ENCODE measurements around the gene B3GALT6.
"Not testable (repeated sequence)": the region's sequence is repeated elsewhere in the genome, so short reads cannot be mapped to it uniquely, and the experiment has no call there.

B3GALT6 gene

DNA sequence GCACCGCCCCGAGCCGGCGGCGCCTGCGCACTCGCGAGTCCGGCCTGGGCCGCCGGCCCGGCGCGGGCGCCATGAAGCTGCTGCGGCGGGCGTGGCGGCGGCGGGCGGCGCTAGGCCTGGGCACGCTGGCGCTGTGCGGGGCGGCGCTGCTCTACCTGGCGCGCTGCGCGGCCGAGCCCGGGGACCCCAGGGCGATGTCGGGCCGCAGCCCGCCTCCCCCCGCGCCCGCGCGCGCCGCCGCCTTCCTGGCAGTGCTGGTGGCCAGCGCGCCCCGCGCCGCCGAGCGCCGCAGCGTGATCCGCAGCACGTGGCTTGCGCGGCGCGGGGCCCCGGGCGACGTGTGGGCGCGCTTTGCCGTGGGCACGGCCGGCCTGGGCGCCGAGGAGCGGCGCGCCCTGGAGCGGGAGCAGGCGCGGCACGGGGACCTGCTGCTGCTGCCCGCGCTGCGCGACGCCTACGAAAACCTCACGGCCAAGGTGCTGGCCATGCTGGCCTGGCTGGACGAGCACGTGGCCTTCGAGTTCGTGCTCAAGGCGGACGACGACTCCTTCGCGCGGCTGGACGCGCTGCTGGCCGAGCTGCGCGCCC is at the start of gene B3GALT6:
Gene B3GALT6 (plus strand): TSS at position 30 of the 588 bp plus-strand sequence. CDS start 42 bp downstream, at position 72.
- DNase-seq: no peak

DNA sequence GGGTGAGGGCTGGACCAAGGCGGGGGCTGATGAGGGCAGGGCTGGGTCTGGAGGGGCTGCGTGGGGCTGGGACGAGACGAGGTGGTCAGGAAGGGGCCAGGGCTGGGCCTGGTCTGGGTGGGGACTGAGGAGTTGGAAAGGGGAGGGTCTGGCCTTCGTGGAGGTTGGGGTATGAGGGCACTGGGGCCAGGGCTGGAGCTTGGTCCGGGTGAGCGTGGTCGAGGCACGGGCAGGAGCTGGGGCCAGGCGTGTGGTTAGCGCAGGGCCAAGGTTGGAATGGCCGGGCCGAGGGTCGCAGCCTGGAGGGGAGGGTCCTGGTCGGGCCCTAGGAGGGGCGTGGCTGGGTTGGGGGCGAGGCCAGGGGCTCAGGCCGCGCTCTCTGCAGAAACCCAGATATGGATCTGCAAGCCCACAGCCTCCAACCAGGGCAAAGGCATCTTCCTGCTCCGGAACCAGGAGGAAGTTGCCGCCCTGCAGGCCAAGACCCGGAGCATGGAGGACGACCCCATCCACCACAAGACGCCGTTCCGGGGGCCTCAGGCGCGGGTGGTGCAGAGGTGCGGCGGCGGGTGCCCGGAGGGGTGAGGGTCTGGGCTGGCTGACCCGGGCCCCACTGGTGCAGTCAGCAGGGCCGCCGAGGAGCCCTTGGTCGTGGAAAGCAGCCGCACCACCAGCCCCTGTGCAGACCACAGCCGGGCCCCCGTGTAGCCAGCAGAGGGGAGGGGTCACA is 49.4 kb upstream of the B3GALT6 start:
- DNase-seq: no peak

DNA sequence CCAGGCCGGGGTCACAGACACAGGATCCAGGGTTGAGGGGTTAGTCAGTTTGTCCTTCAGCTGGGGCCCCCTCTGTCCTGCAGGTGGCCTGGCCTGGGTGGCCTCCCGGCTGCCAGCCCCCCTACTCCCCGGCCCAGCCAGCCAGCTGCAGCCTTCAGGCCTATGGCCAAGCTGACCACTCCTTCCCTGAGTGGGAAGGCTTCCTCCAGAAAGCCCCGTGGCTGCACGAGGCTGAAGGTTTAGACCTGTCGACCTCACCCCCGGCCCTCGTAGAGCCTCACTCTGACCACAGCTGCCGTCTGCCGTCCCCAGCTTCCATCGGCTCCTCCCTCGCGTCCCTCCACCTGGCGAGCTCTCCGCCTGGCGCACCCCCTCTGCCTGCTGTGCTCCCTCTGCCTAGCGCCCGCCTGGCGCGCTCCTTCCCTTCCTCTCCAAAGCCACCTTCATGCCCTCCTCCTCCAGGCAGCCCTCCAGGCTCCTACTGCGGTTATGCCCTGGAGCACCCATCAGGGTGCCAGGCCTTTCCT is 48.8 kb upstream of the B3GALT6 start:
- no peak for DNase-seq

DNA sequence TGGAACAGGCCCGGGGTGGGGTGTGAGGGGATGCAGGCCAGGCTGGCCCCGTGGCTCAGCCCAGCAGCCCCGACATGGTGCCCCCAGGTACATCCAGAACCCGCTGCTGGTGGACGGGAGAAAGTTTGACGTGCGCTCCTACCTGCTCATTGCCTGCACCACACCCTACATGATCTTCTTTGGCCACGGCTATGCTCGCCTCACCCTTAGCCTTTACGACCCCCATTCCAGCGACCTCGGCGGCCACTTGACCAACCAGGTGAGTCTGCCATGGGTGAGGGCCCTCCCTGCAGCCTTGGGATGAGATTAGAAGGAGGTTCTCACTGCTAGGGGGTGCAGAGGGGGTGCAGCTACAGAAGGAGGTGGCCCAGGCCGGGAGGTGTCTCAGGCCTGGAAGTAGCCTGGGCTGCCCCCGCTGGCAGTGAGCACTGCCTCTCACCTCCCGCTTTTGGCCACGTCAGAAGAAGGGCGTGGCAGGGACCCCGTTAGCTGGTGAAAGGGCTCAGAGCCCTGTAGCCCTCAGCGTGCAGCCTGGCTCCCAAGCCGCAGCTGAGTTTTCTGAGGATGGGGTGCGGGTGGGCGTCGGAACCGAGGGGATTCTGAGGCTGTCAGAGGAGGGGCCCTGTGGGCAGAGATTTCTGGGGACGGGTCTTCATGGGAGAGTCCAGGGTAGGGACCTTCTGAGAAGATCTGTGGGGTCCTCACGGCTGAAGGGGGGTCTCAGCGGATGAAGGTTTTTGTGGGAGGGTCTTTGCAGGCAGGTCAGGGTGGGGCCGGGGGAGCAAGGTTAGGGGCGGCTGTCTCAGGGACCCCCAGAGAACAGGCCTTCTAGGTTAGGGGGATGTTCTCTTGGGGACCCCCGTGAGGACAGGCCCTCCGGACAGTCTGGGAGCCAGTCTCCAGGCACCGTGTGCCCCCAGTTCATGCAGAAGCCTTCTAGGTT is 47.9 kb upstream of the B3GALT6 start:
- no peak for DNase-seq

DNA sequence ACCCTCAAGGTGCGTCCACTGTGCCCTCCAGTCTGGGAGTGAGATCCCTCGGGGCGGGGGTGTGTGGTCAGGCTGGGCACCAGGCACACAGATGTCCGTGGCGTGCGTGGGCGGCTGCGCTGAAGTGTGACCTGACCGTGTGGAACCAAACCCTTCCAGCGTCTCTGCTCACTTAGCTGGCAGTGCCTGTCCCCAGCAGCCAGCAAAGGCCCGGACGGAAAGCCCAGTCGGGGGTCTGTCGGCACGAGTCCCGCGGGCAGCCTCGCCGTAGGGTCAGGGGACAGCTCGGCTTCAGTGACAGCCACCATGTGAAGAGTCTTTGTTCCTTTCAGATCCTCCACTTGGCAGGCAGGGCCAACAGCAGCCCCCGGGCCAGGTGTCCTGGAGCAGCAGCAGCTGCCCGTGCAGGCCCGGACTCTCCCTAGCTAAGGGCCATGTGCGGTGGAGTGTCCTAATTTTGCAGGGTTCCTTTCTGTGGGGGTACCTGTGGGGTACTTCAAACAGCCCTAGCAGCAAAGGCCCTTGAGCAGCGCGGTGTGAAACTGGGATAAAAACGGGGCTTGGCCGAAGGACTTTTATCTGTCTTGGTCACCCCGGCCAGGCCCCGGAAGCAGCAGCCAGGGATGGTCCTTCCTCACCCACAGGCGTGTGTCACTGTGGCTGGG is 46.8 kb upstream of the B3GALT6 start:
- DNase-seq: no peak

DNA sequence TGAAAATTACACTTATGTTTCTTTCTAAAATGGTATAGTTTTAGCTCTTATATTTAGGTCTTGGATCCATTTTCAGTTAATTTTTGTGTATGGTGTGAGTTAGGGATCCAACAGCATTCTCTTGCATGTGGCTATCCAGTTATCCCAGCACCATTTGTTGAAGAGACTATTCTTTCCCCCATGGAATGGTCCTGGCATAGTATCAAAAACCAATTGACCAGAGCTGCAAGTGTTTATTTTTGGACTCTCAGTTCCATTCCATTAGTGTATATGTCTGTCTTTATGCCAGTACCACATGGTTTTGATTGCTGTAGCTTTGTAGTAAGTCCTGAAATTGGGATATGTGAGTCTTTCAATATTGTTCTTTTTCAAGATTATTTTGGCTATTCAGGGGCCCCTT is 44.1 kb upstream of the B3GALT6 start:
- no peak for DNase-seq

DNA sequence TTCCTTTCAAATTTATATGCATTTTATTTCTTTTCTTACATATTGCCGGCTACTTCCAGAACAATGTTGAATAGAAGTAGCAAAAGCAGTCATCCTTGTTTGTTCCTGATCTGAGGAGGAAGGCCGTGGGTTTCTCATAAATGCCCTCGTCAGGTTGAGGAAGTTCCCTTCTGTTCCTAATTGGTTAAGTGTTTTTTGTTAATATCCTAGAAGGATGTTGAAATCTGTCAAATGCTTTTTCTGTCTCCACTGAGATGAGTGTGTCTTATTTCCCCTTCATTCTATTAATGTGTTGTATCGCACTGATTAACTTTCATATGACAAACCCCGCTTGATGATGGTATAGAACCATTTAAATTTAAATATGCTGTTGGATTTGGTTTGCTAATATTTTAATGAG is 42.9 kb upstream of the B3GALT6 start:
- no peak for DNase-seq

DNA sequence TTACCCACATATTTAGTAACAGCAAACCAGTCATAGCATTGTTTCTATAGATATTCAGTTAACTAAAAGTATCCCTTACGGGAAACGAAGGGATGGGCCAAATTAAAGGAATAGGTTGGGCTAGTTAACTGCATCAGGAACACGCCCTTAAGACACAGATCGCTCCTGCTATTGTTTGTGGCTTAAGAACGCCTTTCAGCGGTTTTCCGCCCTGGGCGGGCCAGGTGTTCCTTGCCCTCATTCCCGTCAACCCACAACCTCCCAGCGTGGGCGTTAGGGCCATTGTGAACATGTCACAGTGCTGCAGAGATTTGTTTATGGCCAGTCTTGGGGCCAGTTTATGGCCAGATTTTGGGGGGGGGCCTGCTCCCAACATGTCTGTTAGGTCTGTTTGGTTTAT is 40.3 kb upstream of the B3GALT6 start:
- no peak for DNase-seq

DNA sequence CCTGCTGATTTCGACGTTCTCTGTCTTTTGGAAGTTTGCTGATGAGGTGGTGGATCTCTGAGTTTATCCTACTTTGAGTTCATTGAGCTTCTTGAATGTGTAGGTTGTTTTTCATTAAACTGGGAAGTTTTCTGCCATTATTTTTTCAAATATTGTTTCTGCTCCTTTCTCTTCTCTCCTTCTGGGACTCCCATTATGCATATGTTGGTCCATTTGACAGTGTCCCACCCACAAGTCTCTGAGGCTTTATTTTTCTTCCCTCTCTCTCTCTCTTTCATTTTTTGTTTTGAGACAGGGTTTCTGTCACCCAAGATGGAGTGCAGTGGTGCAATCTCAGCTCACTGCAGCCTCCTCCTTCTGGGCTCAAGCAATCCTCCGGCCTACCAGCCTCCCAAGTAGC is 37.3 kb upstream of the B3GALT6 start:
- DNase-seq: no peak

DNA sequence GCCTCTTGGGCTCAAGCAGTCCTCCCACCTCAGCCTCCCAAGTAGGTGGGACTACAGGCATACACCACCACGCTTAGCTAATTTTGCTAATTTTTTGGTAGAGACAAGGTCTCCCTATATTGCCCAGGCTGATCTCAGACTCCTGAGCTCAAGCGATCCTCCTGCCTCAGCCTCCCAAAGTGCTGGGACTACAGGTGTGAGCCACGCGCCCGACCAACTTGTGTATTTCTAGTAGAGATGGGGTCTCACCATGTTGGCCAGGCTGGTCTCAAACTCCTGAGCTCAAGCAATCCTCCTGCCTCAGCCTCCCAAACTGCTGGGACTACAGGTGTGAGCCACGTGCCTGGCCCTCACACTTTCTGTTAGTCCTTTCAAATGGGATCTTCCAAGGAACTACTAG is 36.3 kb upstream of the B3GALT6 start:
- not testable (repeated sequence) for DNase-seq

DNA sequence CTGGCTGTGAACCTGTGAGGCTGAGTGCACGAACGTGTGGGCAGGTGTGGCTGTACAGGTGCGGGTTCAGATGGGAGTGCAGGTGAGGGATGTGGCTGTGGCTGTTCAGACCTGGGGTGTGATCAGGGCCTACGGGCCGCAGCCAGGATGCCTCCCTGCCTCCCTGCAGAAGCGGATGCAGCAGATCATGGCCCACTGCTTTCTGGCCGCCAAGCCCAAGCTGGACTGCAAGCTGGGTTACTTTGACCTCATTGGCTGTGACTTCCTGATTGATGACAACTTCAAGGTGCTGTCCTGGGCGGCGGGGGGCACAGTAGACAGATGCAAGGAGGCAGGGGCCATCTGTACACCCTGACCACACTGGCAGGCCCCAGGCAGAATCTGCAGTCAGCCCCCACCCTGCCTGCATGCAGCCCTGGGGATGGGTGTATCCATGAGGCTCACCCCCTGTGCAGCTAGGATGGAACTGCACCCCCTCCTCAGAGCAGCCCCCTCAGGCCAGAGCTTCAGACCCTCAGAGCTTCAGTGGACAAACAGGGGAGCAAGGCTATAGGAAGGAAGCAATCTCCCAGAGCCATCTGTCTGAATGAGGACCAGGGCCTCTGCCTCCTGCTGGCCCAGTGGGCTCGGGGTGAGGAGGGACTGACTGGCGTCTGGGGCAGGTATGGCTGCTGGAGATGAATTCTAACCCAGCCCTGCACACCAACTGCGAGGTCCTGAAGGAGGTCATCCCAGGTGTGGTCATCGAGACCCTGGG is 35.4 kb upstream of the B3GALT6 start:
- DNase-seq: no peak

DNA sequence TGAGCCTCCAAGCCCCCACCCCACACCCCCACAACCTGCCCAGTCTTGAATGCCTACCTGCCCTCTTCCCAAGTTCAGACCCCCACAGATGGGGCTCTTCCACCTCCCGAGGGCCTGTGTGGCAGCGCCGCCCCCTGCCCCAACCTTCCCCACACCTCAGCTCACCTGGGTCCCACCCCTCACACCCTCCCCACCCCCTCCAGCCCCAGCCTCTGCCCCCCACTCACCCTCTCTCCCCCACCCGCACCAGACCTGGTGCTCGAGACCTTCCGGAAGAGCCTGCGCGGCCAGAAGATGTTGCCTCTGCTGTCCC is 34.9 kb upstream of the B3GALT6 start:
- DNase-seq: no peak

DNA sequence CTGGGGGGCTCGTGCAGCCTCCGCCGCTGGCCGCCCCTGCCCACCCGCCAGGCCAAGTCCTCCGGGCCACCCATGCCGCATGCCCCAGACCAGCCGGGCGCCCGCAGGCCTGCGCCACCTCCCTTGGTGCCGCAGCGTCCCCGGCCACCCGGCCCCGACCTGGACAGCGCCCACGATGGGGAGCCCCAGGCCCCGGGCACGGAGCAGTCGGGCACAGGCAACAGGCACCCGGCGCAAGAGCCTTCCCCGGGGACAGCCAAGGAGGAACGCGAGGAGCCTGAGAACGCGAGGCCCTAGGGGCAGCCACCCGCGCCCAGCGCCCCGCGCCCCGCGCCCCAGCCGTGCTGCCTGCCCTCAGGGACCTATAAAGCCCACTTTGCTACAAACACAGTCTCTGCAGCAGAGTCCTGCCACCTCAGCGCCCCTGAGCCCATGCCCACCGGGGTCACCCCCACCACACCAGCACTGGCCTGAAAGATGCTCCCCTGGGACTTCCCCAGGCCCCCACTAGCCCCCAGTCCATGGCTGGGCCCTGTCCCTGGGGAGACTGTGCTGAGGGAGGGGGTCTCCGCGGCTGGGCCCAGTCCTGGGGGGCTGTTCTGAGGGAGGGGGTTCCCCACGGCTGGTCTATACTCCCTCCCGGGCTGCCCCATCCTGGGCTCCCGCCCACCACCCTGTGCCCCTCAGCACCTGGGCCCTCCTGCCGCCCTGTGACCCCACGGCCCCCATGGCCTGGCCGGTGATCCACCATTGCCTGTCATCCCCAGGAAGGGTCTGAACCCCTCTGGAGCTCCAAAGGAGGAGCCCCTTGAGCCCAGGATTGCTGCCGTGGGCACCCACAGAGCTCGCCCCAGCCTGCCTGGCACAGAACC is 34.2 kb upstream of the B3GALT6 start:
- DNase-seq: no peak

DNA sequence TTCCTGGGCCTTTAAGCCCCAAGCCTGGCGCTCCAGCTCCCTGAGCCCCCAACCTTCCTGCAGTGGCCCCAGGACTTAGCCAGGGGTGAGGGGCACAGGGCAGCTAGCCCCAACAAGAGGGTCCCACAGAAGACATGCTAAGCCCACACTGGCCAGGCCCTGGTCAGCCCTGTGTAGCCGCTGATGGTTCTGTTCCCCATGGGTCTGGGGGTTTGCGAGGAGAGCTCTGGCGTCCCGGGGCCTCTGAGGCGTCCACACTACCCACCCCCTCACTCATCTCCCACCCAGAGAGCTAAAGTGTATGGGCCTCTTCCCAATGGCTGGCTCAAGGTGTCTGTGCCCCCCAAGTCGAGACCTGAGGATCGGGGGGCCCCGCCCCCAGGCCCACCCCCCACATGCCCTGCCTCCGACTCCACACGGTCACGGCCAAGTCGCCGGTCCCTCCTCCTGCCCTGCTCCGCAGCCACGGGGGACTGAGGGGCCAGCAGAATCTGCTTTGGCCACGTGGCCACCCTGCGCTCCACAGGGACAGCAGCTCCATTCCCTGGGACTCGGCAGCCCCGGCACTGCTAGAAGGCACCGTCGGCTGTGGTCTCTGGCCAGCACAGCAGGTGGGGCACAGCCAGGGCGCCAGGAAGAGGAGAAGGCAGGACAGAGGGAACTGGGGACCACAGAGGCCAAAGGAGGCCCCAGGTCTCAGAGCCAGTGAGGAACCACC is 33.5 kb upstream of the B3GALT6 start:
- DNase-seq: no peak

DNA sequence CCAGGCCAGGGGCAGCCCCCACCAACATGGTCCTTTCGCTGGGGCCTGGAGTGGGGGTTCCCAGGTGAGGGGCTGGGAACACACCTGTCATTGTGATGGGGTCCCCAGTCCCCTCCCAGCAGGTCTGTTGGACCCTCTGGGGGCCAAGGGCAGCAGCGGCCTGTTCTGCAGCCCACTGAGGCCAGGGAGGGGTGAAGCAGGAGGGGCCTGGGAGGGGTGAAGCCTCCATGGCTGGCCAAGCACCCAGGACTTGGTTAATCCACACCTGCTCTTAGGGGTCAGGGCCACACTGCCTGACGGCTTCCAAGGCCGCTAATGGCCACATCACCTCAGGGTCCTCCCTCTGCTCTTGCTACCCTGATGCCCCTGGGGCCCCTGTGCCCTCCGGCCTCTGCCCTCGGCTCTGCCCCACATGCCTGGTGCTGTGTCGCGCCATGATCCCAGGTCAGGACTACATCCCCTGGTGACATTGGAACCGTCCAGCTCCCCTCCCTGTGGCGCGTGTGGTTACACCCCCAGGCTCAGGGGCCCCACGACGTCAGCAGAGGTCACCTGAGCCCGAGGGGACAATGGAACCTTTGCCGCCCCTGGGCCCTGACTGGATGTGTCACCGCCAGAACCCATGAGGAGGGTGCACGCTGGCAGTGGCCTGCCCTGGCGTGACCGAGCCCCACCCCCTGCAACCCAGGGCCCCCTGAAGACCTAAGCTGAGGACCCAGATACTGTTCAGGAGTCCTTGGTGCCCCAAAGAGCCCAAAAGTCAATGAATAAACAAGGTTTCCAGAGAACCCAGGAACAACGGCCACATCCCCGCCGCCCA is 32.7 kb upstream of the B3GALT6 start:
- DNase-seq: no peak

DNA sequence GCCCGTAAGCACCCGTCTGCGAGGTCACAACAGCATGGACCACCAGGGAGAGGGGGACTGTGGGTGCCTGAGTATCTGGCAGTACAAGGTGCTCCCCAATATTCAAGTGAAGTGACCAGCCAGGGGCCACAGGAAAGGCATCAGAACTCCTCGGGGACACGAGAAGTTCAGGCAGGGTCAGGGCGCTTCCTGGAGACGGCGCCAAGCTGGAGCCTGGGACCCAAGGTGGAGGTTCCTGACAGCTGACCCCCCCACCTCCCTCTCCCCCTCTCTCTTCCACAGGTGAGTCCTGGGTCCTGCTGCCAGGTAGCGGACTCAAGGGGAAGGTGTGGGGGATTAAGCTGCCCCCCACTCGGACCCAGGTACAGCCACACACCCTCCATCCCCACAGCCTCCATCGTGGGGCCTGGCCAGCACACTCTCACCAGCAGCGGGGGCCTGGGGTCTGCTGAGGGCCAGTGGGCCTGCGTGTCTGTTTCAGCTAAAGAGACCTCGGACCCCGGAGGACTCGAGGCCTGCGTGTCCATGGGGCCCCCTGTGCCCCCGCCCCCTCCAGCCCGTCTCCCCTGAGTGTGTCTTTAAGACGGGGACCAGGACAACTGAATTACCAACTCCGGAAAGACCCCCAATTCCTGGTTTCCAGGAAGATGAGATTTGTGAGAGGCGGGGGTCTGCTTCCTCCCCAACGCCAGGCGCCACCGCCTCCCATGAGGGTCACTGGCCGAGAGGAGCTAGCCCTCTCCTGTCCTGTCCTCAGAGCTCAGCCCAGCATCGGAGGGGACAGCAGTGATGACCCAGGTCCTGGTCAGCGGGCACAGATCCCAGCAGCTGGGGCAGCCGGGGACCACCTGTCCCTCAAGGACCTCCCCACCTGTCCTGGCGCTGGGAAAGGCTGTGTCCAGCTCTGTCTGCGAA is 31.8 kb upstream of the B3GALT6 start:
- no peak for DNase-seq

DNA sequence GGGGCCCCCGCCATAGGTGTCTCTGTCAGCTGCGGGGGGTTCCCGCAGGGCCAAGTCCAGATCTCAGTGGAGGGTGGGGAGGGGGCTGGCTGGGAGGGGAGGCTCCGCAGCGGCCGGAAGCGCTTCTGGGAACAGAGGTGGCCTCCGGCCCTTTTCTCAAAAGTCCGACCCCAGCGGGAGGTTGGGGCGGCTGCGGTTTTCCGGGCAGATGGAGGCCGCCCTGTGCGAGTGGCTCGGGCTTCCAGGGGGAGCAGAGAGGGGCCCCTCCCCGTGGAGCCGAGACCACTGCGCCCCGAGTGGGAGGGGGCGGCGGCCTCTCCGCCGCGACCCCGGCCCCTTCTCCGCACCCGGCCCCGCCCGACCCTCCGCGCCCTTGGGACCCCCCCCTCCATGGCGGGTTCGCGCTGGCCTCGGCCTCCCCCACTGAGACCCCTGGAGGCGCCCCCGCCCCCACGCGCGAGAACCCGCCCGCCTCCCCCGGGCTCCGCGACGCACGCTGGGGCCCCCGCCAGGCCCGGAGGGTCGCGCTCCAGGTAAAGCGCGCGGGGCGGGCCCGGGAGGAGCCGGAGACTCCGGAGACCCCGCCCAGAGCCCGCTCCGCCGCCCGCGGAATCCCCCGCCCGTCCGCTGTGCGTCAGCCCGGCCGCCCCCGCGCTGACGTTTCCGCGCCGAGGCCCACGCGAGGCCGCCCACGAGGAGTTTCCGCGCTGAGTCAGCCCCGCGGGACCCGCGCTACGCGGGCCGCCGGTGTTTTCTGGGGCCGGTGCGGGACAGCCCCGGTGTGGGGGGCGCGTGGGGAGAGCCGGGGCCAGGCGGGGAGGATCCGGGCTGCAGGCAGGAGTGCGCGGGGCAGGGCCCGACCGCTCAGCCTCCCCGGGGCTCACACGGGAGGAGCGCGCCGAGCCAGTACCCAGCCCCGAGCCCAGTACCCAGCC is 30.9 kb upstream of the B3GALT6 start:
- no peak for DNase-seq
